Kidney epithelial cell (primary cell): Measurements from ENCODE around the gene SLC31A2. TPM values are rescaled to one million over a fixed set of nuclear protein-coding genes. Genes with fewer than 3 reads are reported as not detected.
"Not testable (repeated sequence)": the region's sequence is repeated elsewhere in the genome, so short reads cannot be mapped to it uniquely, and the experiment has no call there.

Source experiments
- DNase-seq: peaks from one replicate; pipeline ENCODE4 v3.0.0-alpha.2; 2010; ENCODE audit warnings: low read depth
- H3K27me3 ChIP-seq: 2 replicates; pipeline ENCODE4 v1.6.0; 2011; ENCODE audit warnings: low read length; ENCODE audit not compliant: control insufficient read depth, insufficient read depth
- H3K36me3 ChIP-seq: 2 replicates; pipeline ENCODE4 v1.5.1; 2011; ENCODE audit warnings: low read length; ENCODE audit not compliant: control insufficient read depth, insufficient read depth
- H3K4me3 ChIP-seq: 2 replicates; pipeline ENCODE4 v1.5.1; 2011; ENCODE audit warnings: low read depth, mild to moderate bottlenecking, control low read depth, low read length
- CTCF ChIP-seq: IDR thresholded peaks from 2 replicates; pipeline ENCODE4 v1.5.1; 2011; ENCODE audit warnings: mild to moderate bottlenecking, moderate library complexity, low read length, control low read depth, inconsistent platforms; ENCODE audit not compliant: insufficient read depth, poor library complexity, severe bottlenecking
- total RNA-seq: library from RNA; depleted of rRNA; stranded (reverse); fragments of >200 nt; gene quantifications from 2 replicates; pipeline ENCODE4 v1.2.3, GENCODE V29; 2015

The SLC31A2 gene
- total RNA-seq, result 8.6 and 9.4 TPM in 2 replicates

- no peaks in the 10 kb centered on the region for H3K36me3 ChIP-seq
- H3K27me3 ChIP-seq, result no peaks in the 10 kb centered on the region
- H3K4me3 ChIP-seq, result peak within 1 kb of the TSS; percentile 71
- TF ChIP-seq CTCF, result peak; percentile 43
- peak; percentile 37 for DNase-seq
These were observed at the start of gene SLC31A2 for GRCh38 chr9:113150670-113151611. TSS of gene SLC31A2 (plus strand) at chr9:113151007. CDS start at chr9:113151075, 68 bp downstream.

- H3K27me3 ChIP-seq, DNase-seq, H3K36me3 ChIP-seq, H3K4me3 ChIP-seq: not testable (repeated sequence)
These were observed 45.5 kb upstream of the SLC31A2 start for GRCh38 chr9:113105345-113105744.

GRCh38 chr9:113111065-113111951 lies 39.5 kb upstream of the SLC31A2 start:
- not testable (repeated sequence) for DNase-seq, H3K27me3 ChIP-seq, H3K36me3 ChIP-seq, H3K4me3 ChIP-seq

DNA sequence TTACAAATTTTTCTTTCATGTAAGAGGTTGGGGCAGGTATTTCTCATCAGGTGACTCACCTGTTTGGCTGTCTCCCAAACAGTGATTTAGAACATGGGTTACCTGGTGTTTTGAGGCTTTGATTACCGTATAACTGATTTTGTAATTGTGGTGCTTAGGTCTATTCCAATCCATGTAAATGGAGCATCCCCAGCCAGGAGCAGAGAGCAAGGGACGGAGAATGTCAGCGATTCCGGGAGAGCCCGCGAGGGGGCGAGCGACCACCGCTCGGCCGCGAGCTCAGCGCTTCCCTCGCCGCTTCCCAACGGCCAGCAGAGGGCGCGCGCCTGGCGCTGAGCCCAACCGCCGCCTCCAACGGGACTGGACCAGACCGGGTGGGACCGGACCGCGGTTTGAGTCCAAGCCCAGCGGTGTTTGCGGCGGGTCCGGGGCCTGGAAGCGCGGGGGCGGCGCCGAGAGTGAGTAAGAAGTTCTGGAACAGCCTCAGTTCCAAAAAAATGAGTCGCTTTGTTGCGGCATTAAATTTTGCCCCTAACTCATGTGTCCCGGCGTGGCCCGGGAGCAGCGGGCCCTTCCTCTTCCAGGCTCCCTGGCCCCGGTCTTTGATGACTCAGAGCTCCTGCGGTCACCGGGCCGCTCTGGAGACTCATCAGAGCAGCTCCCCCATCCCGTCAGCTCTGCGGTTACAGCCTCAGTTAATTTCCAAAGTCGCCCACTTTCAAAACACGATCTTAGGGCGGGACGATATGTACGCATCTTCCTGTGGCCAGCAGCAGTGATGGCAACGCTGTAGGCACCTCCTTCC lies 37.9 kb upstream of the SLC31A2 start:
- DNase-seq, H3K36me3 ChIP-seq, H3K4me3 ChIP-seq, H3K27me3 ChIP-seq: not testable (repeated sequence)

DNA sequence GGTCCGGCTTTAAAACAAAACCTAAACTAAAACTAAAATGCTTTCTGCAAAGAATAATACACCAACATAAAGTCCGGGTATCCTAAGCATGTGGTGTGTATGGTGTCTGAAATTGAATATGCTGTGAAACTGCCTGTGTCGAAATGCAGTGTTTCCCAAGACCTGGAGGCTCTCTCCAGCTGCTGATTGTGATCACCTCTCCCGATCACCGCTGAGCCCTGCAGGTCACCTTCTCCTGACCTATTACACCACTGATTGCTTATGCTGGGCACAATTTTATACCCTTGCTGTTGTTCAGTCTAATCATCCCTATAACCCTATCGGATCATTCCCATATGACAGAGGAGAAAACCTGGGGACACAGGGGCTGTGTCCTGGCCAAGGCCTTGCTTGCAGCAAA lies 32.0 kb upstream of the SLC31A2 start:
- H3K36me3 ChIP-seq, DNase-seq, H3K4me3 ChIP-seq, H3K27me3 ChIP-seq: not testable (repeated sequence)

DNA sequence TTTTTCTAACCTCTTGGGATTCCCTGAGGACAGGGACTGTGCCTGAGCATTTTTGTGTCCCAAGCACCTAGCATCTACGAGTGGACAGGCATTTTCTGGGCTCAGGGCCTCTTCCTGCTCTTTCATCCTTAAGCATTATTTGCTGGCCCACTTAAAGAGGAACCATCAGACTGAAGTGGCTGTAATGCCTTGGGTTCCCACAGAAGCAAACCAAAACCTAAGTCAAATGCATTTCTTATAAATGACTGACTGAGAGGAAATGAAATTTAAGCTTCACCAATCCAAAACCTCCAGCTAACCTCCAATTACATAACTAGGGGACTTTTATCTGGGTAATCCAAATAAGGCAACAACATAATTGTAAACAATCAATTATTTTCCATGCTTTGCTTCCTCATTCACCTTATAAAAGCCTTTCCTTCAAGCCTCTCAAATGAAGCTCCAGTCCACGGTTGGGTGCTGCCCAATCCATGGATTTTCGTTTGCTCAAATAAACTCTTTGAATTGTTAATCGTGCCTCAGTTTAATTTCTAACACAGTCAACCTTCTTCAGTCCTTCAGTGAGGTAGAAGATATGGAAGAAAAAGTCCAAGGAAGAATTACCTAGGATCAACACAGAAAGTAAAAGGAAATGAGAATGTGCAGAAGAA lies 25.3 kb upstream of the SLC31A2 start:
- H3K4me3 ChIP-seq, result no peak overlapping the region
- DNase-seq, result no peak
- H3K36me3 ChIP-seq, result no peaks in the 10 kb centered on the region
- no peak for TF ChIP-seq CTCF
- peaks cover 4% of the 10 kb centered on the region for H3K27me3 ChIP-seq

- Histone ChIP-seq H3K4me3 (no peak overlapping the region), H3K36me3 (no peaks in the 10 kb centered on the region), H3K27me3 (peaks cover 4% of the 10 kb centered on the region)
- no peak for TF ChIP-seq CTCF
- no peak for DNase-seq
These were observed 21.3 kb upstream of the SLC31A2 start for GRCh38 chr9:113129466-113129865.
